WTC11 (cell line): ENCODE measurements around the gene QSOX2. TPM values are rescaled to one million over a fixed set of nuclear protein-coding genes. Genes with fewer than 3 reads are reported as not detected.

Source experiments
- ATAC-seq: fragments of 200-7000 bp; cut with Tn5 transposase; 2 replicates; pipeline ENCODE4 v1.10.0; 2021; ENCODE audit warnings: mild to moderate bottlenecking, moderate library complexity
- CTCF ChIA-PET: fragments of 300-600 bp; sonication (Branson Sonifier 250); formaldehyde crosslinking; loops from one replicate; lab custom pipeline; 2021; ENCODE audit warnings: antibody characterized with exemption; lab: Charles Lee
- POLR2A ChIA-PET: fragments of 350-600 bp; sonication (Branson Sonifier 250); formaldehyde crosslinking; loops from one replicate; lab custom pipeline; 2021; ENCODE audit warnings: antibody characterized with exemption; lab: Charles Lee
- DNase-seq: peaks from one replicate; pipeline ENCODE4 v3.0.0; 2021; ENCODE audit warnings: low spot score
- H3K27ac Mint-ChIP-seq: 2 replicates; pipeline ENCODE4 v1.8.0; 2021; ENCODE audit warnings: mixed read lengths
- H3K27me3 Mint-ChIP-seq: 2 replicates; pipeline ENCODE4 v1.8.0; 2021; ENCODE audit warnings: low read depth, mild to moderate bottlenecking, moderate library complexity, mixed read lengths
- H3K36me3 Mint-ChIP-seq: 2 replicates; pipeline ENCODE4 v1.8.0; 2021; ENCODE audit warnings: mixed read lengths
- H3K4me1 Mint-ChIP-seq: 2 replicates; pipeline ENCODE4 v1.8.0; 2022; ENCODE audit warnings: mixed read lengths
- H3K4me3 Mint-ChIP-seq: 2 replicates; pipeline ENCODE4 v1.8.0; 2021; ENCODE audit warnings: mild to moderate bottlenecking, moderate library complexity, mixed read lengths
- H3K9me3 Mint-ChIP-seq: 2 replicates; pipeline ENCODE4 v1.8.0; 2021; ENCODE audit warnings: mixed read lengths
- ATF1 ChIP-seq: sonication (generic); formaldehyde crosslinking; IDR thresholded peaks from 2 replicates; pipeline ENCODE4 v1.8.1; 2023; ENCODE audit warnings: mild to moderate bottlenecking, moderate library complexity, missing genetic modification reagents
- ATF2 ChIP-seq: sonication (generic); formaldehyde crosslinking; IDR thresholded peaks from 2 replicates; pipeline ENCODE4 v1.8.1; 2022; ENCODE audit warnings: low read depth, missing genetic modification reagents, borderline replicate concordance
- HMGXB4 ChIP-seq: sonication (generic); formaldehyde crosslinking; IDR thresholded peaks from 2 replicates; pipeline ENCODE4 v1.8.1; 2023; ENCODE audit warnings: mild to moderate bottlenecking, moderate library complexity, missing genetic modification reagents
- IRF2 ChIP-seq: sonication (generic); formaldehyde crosslinking; IDR thresholded peaks from 2 replicates; pipeline ENCODE4 v1.8.0; 2022; ENCODE audit warnings: low read depth, missing genetic modification reagents, borderline replicate concordance
- MAX ChIP-seq: sonication (generic); formaldehyde crosslinking; IDR thresholded peaks from 2 replicates; pipeline ENCODE4 v1.8.0; 2022; ENCODE audit warnings: mild to moderate bottlenecking, missing genetic modification reagents
- MLX ChIP-seq: sonication (generic); formaldehyde crosslinking; IDR thresholded peaks from 2 replicates; pipeline ENCODE4 v1.8.1; 2023; ENCODE audit warnings: mild to moderate bottlenecking, missing genetic modification reagents, moderate library complexity
- MXD4 ChIP-seq: fragments of 250-450 bp; sonication (Bioruptor Pico); IDR thresholded peaks from 2 replicates; pipeline ENCODE4 v1.8.0; 2021; ENCODE audit warnings: mild to moderate bottlenecking, moderate library complexity, borderline replicate concordance
- NFE2L1 ChIP-seq: sonication (generic); formaldehyde crosslinking; IDR thresholded peaks from 2 replicates; pipeline ENCODE4 v1.8.1; 2023; ENCODE audit warnings: missing genetic modification reagents
- NR1H2 ChIP-seq: sonication (generic); formaldehyde crosslinking; IDR thresholded peaks from 2 replicates; pipeline ENCODE4 v1.9.0; 2021; ENCODE audit warnings: mild to moderate bottlenecking, moderate library complexity, missing genetic modification reagents
- NR3C1 ChIP-seq: sonication (generic); formaldehyde crosslinking; conservative IDR thresholded peaks from 2 replicates; pipeline ENCODE4 v1.8.1; 2023; ENCODE audit warnings: low read depth, mild to moderate bottlenecking, missing genetic modification reagents
- SMAD3 ChIP-seq: sonication (generic); formaldehyde crosslinking; IDR thresholded peaks from 2 replicates; pipeline ENCODE4 v1.8.0; 2022; ENCODE audit warnings: missing genetic modification reagents, mild to moderate bottlenecking, borderline replicate concordance
- TEAD1 ChIP-seq: sonication (generic); formaldehyde crosslinking; IDR thresholded peaks from 2 replicates; pipeline ENCODE4 v1.8.0; 2022; ENCODE audit warnings: mild to moderate bottlenecking, missing genetic modification reagents
- TEAD4 ChIP-seq: sonication (generic); formaldehyde crosslinking; IDR thresholded peaks from 2 replicates; pipeline ENCODE4 v1.8.0; 2022; ENCODE audit warnings: mild to moderate bottlenecking, missing genetic modification reagents
- USF2 ChIP-seq: sonication (generic); formaldehyde crosslinking; IDR thresholded peaks from 2 replicates; pipeline ENCODE4 v1.8.1; 2023; ENCODE audit warnings: mild to moderate bottlenecking, missing genetic modification reagents, moderate library complexity
- ZNF138 ChIP-seq: sonication (generic); formaldehyde crosslinking; conservative IDR thresholded peaks from 2 replicates; pipeline ENCODE4 v1.8.1; 2022; ENCODE audit warnings: mild to moderate bottlenecking, moderate library complexity, missing genetic modification reagents
- ZNF512 ChIP-seq: sonication (generic); formaldehyde crosslinking; IDR thresholded peaks from 2 replicates; pipeline ENCODE4 v1.8.1; 2022; ENCODE audit warnings: missing genetic modification reagents, borderline replicate concordance
- total RNA-seq: library from RNA; stranded (reverse); gene quantifications from 3 replicates; pipeline ENCODE4 v1.2.3, GENCODE V29; 2021
- TF ChIP-seq, protein P1 (sequence below): fragments of 250-450 bp; sonication (Bioruptor Pico); IDR thresholded peaks from 2 replicates; pipeline ENCODE4 v1.9.0; 2021; ENCODE audit warnings: mild to moderate bottlenecking
- TF ChIP-seq, protein P2 (sequence below): fragments of 250-450 bp; sonication (Bioruptor Pico); IDR thresholded peaks from 2 replicates; pipeline ENCODE4 v1.8.0; 2021; ENCODE audit warnings: mild to moderate bottlenecking
- TF ChIP-seq, protein P3 (sequence below): sonication (generic); formaldehyde crosslinking; IDR thresholded peaks from 2 replicates; pipeline ENCODE4 v1.8.1; 2022; ENCODE audit warnings: mild to moderate bottlenecking, missing genetic modification reagents, moderate library complexity, borderline replicate concordance
- TF ChIP-seq, protein P4 (sequence below): sonication (generic); formaldehyde crosslinking; IDR thresholded peaks from 2 replicates; pipeline ENCODE4 v1.8.0; 2022; ENCODE audit warnings: missing genetic modification reagents

QSOX2 gene
- total RNA-seq, 1 experiment from 2014 or later = 33.2 TPM

GRCh38 chr9:136211441-136212344, 33.9 kb downstream of the QSOX2 start:
- ChIA-PET CTCF (no interaction called here), POLR2A (no interaction called here)
- Mint-ChIP-seq H3K36me3 (peaks cover 47% of the 10 kb centered on the region), H3K9me3 (peaks cover 6% of the 10 kb centered on the region; the same call in 1 of the 2 replicates), H3K27me3 (no peaks in the 10 kb centered on the region; the same call in none of the 2 replicates), H3K4me3 (no peak overlapping the region), H3K4me1 (no peaks in the 10 kb centered on the region), H3K27ac (no peak overlapping the region)
- TF ChIP-seq IRF2 (CRISPR knock-in tag) (no peak), NFE2L1 (CRISPR knock-in tag) (no peak), ATF2 (CRISPR knock-in tag) (no peak), NR1H2 (no peak), HMGXB4 (CRISPR knock-in tag) (no peak), TEAD4 (CRISPR knock-in tag) (no peak), ATF1 (CRISPR knock-in tag) (no peak), SMAD3 (no peak), ZNF512 (no peak), MXD4 (CRISPR knock-in tag) (no peak), NR3C1 (CRISPR knock-in tag) (no peak), MLX (CRISPR knock-in tag) (no peak), USF2 (no peak)
- TF ChIP-seq, protein P1, sequence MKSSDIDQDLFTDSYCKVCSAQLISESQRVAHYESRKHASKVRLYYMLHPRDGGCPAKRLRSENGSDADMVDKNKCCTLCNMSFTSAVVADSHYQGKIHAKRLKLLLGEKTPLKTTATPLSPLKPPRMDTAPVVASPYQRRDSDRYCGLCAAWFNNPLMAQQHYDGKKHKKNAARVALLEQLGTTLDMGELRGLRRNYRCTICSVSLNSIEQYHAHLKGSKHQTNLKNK (CRISPR knock-in tag) = no peak
- DNase-seq = no peak
- ATAC-seq = no peak

GRCh38 chr9:136211006-136211405, 34.6 kb downstream of the QSOX2 start:
- DNase-seq = no peak
- Mint-ChIP-seq H3K27me3 (peaks cover 6% of the 10 kb centered on the region), H3K27ac (no peak overlapping the region), H3K9me3 (peaks cover 6% of the 10 kb centered on the region; the same call in 1 of the 2 replicates), H3K36me3 (peaks cover 47% of the 10 kb centered on the region), H3K4me1 (no peaks in the 10 kb centered on the region), H3K4me3 (no peak overlapping the region)
- ChIA-PET CTCF (interaction anchor here (0.7 to 1.1 kb wide), 3 partner anchors 12 to 250 kb away, joined by 3 to 5 read pairs (median 3); partner anchors contain the start of gene UBAC1), POLR2A (no interaction called here)
- ATAC-seq = no peak
- TF ChIP-seq MAX = no peak
- TF ChIP-seq, protein P2, sequence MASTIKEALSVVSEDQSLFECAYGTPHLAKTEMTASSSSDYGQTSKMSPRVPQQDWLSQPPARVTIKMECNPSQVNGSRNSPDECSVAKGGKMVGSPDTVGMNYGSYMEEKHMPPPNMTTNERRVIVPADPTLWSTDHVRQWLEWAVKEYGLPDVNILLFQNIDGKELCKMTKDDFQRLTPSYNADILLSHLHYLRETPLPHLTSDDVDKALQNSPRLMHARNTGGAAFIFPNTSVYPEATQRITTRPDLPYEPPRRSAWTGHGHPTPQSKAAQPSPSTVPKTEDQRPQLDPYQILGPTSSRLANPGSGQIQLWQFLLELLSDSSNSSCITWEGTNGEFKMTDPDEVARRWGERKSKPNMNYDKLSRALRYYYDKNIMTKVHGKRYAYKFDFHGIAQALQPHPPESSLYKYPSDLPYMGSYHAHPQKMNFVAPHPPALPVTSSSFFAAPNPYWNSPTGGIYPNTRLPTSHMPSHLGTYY = no peak
- TF ChIP-seq, protein P3, sequence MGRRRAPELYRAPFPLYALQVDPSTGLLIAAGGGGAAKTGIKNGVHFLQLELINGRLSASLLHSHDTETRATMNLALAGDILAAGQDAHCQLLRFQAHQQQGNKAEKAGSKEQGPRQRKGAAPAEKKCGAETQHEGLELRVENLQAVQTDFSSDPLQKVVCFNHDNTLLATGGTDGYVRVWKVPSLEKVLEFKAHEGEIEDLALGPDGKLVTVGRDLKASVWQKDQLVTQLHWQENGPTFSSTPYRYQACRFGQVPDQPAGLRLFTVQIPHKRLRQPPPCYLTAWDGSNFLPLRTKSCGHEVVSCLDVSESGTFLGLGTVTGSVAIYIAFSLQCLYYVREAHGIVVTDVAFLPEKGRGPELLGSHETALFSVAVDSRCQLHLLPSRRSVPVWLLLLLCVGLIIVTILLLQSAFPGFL (CRISPR knock-in tag) = no peak
- TF ChIP-seq ZNF138 (CRISPR knock-in tag) = no peak
- TF ChIP-seq, protein P4, sequence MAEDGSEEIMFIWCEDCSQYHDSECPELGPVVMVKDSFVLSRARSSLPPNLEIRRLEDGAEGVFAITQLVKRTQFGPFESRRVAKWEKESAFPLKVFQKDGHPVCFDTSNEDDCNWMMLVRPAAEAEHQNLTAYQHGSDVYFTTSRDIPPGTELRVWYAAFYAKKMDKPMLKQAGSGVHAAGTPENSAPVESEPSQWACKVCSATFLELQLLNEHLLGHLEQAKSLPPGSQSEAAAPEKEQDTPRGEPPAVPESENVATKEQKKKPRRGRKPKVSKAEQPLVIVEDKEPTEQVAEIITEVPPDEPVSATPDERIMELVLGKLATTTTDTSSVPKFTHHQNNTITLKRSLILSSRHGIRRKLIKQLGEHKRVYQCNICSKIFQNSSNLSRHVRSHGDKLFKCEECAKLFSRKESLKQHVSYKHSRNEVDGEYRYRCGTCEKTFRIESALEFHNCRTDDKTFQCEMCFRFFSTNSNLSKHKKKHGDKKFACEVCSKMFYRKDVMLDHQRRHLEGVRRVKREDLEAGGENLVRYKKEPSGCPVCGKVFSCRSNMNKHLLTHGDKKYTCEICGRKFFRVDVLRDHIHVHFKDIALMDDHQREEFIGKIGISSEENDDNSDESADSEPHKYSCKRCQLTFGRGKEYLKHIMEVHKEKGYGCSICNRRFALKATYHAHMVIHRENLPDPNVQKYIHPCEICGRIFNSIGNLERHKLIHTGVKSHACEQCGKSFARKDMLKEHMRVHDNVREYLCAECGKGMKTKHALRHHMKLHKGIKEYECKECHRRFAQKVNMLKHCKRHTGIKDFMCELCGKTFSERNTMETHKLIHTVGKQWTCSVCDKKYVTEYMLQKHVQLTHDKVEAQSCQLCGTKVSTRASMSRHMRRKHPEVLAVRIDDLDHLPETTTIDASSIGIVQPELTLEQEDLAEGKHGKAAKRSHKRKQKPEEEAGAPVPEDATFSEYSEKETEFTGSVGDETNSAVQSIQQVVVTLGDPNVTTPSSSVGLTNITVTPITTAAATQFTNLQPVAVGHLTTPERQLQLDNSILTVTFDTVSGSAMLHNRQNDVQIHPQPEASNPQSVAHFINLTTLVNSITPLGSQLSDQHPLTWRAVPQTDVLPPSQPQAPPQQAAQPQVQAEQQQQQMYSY (CRISPR knock-in tag) = no peak
- TF ChIP-seq TEAD1 (CRISPR knock-in tag) = no peak
